ENCODE measurements around the gene SOX2.

The SOX2 gene

DNA sequence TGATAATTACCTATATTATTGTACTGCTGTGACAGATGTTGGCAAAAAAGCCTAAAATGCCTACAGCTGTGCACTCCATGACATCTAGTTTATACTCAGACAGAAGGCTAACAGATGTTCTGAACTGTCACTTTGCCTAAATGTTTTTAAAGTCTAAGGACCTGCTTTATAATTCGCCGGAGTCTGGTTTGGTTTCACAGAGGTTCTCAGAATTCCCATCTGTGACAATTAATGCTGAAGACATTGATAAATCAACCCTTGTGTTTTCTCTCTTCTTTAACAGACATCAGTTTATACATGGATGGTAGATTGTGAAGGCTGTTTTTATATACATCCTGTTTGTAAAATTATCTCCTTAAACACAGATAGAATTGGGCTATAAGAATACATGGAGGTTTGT lies 19.8 kb upstream of the SOX2 start:
- CTCF ChIA-PET = no interaction called here
- H3K27ac ChIP-seq = no peak overlapping the region
- no peak for DNase-seq (ENCODE audit: low spot score)
- POLR2A ChIA-PET (ENCODE audit: low non-redundant PET) = no interaction called here
- TF ChIP-seq, protein P1, sequence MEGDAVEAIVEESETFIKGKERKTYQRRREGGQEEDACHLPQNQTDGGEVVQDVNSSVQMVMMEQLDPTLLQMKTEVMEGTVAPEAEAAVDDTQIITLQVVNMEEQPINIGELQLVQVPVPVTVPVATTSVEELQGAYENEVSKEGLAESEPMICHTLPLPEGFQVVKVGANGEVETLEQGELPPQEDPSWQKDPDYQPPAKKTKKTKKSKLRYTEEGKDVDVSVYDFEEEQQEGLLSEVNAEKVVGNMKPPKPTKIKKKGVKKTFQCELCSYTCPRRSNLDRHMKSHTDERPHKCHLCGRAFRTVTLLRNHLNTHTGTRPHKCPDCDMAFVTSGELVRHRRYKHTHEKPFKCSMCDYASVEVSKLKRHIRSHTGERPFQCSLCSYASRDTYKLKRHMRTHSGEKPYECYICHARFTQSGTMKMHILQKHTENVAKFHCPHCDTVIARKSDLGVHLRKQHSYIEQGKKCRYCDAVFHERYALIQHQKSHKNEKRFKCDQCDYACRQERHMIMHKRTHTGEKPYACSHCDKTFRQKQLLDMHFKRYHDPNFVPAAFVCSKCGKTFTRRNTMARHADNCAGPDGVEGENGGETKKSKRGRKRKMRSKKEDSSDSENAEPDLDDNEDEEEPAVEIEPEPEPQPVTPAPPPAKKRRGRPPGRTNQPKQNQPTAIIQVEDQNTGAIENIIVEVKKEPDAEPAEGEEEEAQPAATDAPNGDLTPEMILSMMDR (conservative IDR thresholded peaks at IDR 0.05; ENCODE audit: low read depth) = no peak

DNA sequence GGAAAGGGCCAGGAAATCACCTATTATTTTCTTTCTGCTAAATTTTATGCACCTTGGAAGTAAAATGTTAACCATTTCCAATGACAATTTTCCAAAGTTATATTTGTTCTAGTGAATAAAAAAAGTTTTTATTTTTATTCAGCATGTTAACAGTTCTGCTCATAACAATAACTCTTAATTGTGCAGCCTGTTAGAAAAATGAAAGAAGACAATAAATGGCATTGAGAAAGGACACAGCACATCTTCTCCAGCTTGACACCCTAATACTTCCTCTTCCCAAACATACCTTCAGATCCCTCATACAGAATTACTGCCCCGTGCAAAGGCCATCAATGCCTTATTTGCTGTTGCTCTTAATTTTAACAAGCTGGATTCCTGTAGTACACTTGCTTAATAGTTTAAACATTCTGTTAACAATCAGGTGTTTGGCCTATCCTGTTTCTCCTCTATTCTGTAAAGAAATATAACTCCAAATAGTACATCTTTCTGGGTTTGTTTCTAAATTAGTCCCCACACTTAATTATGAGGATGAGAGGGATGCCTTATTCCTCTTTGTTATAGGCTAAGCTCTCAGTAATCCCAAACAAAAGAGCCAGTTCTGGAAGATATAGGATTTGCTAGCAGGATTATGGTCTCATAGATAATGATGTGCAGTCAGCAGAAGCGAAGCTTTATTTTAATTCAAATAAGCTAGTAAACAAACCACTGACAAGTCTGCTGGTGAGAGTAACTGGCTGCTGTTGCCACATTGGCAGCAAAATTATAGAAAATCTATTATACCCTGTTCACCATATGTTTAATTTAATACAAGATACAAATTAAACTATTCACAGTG lies 19.2 kb upstream of the SOX2 start:
- POLR2A ChIA-PET (ENCODE audit: low non-redundant PET) = no interaction called here
- H3K27ac ChIP-seq = no peak overlapping the region
- no peak for DNase-seq (ENCODE audit: low spot score)
- CTCF ChIA-PET = interaction anchor here (0.6 to 0.8 kb wide), 2 partner anchors 10 to 483 kb away, joined by 3 read pairs; no protein-coding TSS in a partner anchor
- TF ChIP-seq, protein P1 (conservative IDR thresholded peaks at IDR 0.05; ENCODE audit: low read depth) = no peak

DNA sequence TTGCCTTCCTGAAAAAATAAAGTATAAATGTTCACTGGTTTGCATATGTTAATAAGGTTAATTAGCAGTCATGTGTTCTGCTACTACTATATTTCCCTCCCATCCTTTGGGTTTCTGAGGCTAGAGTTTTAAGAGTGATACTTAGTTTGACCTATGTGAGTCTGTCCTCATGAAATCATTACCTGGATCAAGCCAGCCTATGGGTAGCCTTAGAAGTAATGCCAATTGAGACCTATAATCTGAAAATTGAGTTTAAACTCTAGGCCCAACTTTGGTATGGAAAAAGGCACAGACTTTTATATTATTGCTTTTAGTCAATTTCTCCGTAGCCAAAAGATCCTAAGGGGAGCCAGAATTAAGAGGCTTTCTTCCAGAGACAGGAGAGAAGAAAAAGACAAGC lies 18.4 kb upstream of the SOX2 start:
- no peak for DNase-seq (ENCODE audit: low spot score)
- POLR2A ChIA-PET (ENCODE audit: low non-redundant PET) = no interaction called here
- H3K27ac ChIP-seq = no peak overlapping the region
- CTCF ChIA-PET = interaction anchor here (0.6 to 0.8 kb wide), 2 partner anchors 10 to 483 kb away, joined by 3 read pairs; no protein-coding TSS in a partner anchor
- TF ChIP-seq, protein P1 (conservative IDR thresholded peaks at IDR 0.05; ENCODE audit: low read depth) = no peak

DNA sequence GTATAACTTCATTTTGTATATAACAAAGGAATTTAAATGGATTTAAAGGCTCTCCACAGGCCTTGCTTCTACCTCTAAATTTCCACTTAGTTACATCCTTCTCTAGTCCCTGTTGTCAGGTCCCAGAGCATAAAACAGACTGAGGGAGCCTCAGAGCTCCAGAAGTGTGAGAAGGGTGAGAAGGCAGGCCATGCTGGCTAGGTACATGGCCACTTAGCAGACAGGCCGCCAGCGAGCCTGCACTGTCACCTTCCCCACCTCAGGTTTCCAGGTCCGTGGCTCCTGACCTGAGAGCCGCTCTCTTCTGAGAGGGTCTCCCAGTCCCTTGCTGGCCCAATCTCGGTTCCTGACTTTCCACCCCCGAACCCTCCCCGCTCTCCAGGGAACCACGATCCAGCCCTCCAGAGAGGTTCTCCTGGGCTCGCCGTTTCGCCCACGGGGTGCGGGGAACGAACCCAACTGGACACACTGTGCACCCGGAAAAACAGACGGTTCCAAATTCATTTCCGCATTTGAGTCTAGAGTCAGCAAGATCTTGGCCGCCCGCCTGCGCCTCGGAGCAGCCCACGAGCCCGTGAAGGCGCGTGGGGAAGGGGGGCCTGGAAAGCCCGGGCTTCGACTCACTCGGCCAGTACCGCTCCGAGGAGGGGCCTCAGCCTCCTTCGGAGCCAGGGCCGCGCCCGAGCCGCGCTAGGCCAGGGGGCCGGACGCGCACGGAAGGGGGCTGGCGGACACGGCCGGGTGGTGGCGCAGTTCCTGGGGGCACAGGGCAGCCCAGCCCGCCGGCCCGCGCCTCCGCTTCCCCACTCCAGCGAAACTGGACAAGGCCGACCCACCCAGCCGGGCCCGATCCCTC lies 16.7 kb upstream of the SOX2 start:
- TF ChIP-seq, protein P1 (conservative IDR thresholded peaks at IDR 0.05; ENCODE audit: low read depth) = peak; percentile 17; the same call in 1 of the 2 replicates
- H3K27ac ChIP-seq = no peak overlapping the region
- CTCF ChIA-PET = no interaction called here
- POLR2A ChIA-PET (ENCODE audit: low non-redundant PET) = no interaction called here
- no peak for DNase-seq (ENCODE audit: low spot score)

DNA sequence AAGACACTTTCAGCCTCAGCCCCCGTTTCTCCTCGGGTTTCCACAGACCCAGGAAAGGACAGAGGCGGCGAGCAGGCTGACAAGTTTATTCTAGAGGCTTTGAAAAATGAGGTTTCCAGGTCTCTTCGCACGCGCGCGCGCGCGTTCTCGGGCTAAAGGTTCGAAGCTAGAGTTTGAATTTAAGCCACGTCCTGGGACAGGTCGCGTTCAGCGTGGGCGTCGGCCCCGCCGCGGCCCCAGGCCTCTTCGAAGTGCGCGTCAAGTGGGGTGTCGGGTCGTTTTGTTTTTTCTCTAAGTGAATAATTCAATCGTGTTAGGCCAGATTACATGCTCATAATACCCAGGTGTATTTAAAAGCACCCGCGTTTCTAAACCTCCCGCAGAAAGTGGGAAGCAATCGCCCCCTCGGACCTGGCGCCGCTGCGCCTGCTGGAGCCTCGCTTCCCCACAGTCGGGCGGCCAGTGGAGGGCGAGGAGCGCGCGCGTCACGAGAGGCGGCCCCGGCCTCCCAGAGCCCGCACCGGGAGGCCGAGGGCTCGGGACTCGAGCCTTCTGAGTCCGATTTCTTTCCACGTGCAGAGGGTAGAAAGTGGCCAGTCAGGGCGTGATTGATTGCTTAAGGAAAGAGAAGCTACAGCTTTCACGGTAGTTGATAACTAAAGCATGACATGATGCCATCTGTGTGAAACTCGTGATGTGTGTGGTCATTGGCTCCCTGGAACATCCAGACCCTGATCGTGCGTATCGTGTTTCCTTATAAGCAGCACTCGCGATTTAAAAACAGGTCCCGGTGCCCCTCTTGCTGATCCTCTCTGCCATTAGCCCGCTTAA lies 15.8 kb upstream of the SOX2 start:
- POLR2A ChIA-PET (ENCODE audit: low non-redundant PET) = no interaction called here
- DNase-seq (ENCODE audit: low spot score) = no peak
- H3K27ac ChIP-seq = no peak overlapping the region
- CTCF ChIA-PET = interaction anchor here (0.7 kb wide), 1 partner anchor 15 kb away, joined by 5 read pairs; no protein-coding TSS in a partner anchor
- TF ChIP-seq, protein P1 (conservative IDR thresholded peaks at IDR 0.05; ENCODE audit: low read depth) = no peak; the same call in 1 of the 2 replicates

Measured in RWPE1 (cell line).